ENCODE data around the gene DNAH1.

DNAH1 gene

DNA sequence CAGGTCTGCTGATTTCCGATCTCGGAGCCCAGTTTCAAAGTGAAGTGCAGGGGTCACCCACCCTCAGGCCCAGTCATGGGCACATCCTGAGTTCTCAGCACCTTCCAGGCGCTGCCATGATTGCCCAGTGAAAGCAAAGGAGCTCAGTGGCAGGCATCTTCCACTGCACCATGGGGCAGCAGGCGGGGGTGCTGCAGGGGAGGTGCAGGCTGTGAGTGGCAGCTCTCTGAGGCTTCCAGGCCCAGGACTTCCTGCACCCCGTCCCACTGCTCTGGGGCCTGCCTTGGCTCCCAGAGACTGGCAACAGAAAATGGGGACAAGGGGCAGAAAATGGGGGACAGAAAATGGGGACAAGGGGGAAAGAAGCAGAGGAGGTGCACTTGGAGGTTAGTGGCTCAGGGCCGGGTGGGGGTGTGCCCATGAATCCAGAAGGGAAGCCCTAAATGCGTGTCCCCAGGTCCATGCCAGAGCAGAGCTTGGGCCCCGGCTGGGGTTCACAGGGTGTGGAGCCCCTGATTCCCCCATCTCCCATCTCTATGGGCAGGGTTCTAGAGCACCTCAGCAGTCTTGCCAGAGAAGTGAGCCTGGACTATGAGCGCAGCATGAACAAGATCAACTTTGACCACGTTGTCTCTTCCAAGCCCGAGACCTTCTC, 28.0 kb downstream of the DNAH1 start:
- DNase-seq, result no peak

DNA sequence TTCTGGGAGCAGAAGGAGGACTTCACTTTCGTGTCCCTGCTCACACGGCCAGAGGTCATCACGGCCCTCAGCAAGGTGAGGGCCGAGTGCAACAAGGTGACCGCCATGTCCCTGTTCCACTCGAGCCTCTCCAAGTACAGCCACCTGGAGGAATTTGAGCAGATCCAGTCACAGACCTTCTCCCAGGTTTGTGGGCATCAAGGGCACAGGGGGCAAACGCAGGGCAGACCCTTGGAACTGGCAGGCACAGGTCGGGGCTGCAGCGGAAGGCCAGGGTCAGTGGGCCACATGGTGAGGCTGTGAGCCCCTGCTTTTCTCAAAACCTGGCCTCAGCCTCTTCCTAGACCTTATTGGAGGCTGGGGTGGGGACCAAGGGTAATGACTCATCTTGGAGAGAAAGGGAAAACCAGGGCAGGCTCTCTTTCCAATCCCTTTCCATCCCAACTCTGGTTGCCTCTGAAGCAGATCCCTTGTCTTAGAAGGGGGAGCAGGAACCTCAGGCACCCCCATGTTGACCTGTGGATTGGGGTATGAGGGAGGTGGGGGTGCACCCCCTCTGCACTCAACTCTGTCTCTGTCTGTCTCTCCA, 29.5 kb downstream of the DNAH1 start:
- no peak for DNase-seq

DNA sequence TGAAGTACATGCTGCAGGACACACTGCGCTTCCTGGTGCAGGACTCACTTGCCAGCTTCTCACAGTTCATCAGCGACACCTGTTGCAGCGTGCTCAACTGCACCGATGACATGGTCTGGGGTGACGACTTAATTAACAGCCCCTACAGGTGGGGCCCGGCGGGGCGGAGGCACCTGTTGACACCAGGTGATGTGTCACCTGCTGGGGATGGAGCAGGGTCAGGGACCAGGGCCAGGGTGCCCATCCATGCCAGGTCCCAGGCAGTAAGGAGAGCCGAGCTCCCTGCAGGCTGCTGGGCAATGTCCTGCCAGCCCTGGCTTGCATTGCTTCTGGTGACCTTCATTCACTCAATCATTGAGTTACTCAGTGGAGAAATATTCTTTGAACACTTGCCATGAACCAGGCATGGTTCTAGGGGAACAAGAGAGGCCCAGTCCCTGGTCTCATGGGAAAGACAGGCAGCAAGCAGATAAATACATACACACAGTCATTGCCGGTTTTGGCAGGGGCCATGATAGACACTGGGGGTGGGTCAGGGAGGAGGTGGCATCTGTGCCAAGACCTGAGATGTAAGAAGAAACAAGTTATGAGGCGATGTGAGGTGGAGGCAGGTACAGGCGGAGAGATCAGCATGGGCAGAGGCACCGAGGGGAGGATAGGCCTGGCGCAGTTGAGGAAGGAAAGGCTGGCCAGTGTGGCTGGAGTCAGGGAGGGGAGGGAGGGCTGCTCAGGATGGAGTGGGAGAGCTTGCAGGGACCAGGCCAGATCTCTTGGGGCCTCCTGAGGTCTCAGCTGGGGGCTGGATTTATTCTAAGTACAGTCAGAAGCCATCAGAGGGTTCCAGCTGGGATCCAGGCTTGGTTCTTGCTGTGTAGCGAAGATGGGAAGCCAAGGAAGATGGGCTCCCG, 30.8 kb downstream of the DNAH1 start:
- no peak for DNase-seq

DNA sequence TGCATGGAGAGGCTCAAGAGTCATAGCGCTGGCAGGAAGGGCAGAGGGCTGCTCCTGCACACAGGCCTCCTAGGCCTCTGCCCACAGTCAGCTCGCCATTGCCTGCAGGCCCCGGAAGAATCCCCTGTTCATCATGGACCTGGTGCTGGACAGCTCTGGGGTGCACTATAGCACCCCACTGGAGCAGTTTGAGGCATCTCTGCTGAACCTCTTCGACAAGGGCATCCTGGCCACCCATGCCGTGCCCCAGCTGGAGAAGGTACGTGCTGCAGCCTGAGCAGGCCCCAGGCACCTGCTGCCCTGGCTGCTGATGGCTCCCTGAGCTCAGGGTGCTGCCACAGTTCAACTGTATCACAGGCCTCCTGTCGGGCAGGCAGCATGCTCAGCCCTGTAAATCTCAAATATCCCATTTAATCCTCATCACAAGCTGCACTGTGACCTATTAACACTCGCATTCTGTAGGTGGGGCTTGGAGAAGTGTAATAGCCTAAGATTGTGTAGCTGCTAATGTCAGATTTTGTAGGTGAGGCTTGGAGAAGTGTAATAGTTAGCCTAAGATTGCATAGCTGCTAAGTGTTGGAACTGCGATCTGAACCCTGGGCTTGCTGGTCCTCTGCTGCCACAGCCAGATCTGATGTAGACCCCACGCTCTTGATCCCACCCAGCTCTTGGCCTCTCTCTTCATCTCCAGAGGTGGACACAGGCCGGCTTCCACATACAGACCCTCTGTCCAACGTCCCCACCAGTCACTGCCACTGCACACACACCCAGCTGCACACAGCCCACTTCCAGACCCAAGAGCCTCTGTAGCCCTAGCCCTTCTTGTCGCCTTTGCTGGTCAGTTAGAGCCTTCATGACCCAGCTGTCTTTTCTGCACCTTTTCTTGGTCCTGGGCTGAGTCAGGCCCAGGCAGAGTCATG, 31.9 kb downstream of the DNAH1 start:
- DNase-seq, result no peak

DNA sequence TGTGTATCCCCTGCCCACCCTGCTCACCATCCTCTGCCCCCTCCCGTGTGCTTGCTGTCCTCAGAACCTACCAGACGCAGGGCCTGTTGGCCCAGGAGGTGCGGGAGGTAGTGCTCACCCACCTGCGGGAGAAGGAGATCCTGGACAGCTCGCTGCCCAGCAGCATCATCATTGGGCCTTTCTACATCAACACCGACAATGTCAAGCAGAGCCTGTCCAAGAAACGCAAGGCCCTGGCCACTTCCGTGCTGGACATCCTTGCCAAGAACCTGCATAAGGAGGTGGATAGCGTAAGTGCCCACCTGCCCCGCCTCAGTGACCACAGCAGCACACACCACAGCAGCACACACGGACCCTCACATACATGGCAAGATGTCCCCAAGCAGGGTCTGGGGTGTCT, 33.0 kb downstream of the DNAH1 start:
- DNase-seq, result no peak

DNA sequence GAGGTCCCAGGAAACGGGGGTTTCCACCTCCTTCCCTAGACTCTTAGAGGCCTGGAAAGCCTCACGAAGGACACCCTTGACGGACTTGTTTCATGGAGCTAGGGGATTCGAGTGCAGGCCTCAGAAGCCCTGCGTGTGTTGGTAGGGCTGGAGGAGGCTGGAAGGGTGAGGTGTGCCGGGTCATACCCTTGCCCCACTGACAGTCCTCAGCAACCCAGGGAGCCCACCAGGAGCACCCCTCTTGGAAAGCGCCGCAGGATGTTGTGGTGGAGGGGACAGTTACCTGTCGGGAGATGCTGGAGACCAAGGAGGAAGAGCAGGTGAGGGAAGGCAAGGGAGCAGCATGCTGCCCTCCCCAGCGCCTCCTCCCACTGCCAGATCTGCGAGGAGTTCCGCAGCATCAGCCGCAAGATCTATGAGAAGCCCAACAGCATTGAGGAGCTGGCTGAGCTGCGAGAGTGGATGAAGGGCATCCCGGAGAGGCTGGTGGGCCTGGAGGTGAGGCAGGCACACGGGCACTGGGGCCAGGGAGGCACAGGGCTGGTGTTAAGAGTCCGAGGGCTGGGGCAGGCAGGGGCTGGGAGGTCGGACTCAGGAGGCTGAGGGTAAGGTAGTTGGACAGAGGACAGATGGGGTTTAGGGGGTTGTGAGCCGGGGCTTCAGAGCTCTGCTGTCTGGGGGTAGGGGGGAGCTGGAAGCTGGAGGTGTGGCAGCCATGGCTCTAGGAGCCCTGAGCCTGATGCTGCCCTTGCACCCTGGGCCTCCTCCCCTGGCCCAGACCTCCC, 33.7 kb downstream of the DNAH1 start:
- no peak for DNase-seq

DNA sequence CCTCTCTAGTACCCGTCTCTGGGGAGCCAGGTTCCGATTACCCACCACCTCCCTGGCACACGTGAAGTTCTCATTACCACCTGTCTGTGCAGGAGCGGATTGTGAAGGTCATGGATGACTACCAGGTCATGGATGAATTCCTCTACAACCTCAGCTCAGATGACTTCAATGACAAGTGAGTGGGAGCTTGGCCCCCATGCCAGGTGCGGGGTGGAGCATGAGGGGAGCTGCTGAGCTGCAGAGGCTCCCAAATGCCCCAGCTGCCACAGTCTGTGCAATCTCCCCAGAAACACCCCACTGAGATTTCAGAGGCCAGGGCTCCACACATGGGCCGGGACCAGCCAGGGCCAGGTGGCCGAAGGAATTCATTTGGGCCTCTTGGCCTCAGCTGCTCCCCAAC, 34.3 kb downstream of the DNAH1 start:
- no peak for DNase-seq

DNA sequence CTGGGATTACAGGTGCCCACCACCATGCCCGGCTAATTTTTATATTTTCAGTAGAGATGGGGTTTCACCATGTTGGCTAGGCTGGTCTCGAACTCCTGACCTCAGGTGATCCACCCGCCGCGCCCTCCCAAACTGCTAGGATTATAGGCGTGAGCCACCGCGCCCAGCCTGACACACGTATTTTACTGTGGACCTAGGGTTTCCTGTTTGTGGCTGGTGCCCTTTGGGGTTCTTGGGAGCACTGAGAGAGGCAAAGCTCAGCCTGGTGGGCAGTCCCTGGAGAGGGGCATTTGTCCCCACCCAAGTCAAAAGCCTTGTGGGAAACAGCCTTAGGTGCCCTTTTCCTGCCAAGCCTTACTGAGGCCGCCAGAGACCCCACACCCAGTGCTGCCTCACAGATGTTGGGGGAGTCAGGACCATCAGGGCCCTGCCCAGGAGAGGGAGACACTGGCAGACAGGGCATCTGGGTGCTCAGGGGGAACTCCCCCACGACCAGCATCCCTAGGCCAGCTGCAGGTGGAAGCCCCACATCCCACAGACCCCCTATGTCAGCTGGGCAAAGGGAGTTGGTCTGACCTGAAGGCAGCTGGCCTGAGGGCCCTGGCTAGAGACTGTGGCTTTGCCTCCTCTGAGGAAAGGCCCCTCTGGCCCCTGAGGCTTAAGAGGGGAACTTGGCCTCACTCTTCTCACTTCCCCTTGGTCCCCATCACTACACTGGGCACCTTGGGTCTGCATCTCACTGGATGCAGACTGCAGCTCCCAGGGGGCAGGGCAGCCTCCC, 35.1 kb downstream of the DNAH1 start:
- no peak for DNase-seq

DNA sequence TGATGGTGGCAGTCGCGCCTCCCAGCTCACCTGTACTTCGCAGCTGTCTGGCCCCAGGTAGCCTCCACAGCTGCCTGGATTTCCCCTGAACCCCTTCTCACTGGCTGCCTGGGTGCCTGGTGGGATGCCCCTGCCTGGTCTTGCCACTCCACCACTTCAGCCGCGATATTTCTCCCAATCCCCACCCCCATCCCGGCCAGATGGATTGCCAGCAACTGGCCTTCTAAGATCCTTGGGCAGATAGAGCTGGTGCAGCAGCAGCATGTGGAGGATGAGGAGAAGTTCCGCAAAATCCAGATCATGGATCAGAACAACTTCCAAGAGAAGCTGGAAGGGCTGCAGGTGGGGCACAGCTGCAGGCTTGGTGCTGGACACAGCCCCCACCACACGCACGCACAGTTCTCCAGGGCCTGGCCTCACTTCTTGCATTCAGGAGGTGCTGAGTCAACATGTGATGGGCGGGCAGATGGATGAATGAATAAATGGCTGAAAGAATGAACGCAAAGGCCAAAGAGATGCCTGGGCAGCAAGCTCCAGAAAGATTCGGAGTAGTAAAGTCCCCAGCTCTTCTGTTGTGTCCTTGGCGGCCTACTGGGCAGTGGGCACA, 35.7 kb downstream of the DNAH1 start:
- DNase-seq, result no peak

DNA sequence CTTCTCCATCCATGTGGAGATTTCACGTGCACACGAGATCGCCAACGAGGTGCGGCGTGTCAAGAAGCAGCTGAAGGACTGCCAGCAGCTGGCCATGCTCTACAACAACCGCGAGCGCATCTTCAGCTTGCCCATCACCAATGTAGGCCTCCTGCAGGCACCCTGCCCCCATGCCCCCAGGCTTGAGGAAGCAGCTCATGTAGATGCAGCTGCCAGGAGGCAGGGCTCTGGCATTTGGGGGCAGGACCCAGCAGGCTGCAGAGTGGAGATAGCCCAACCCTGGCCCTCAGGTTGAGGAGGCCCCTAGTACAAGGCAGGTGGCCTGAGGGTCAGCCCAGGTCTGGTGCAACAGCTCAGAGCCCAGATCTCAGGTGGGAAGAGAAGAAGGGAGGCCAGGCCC, 36.4 kb downstream of the DNAH1 start:
- no peak for DNase-seq

DNA sequence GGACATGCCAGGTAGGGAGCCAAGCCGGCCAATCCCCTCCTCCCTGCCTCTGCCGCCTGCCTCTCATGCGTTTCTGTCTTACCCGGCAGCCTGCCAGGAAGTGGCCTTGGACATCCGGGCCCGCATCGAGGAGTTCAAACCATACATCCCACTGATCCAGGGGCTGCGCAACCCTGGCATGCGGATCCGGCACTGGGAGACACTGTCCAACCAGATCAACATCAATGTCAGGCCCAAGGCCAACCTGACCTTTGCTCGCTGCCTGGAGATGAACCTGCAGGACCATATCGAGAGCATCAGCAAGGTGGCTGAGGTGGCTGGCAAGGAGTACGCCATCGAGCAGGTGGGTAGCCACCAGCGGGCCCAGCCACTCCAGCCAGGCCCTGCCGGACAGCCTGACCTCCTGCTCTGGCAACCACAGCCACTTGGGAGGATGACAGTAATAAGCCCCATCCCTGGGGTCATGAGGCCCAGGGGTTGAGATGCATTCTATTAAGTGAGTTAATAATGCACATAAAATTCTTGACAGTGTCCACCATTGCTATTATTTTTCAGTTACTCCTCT, 37.3 kb downstream of the DNAH1 start:
- DNase-seq, result no peak

DNA sequence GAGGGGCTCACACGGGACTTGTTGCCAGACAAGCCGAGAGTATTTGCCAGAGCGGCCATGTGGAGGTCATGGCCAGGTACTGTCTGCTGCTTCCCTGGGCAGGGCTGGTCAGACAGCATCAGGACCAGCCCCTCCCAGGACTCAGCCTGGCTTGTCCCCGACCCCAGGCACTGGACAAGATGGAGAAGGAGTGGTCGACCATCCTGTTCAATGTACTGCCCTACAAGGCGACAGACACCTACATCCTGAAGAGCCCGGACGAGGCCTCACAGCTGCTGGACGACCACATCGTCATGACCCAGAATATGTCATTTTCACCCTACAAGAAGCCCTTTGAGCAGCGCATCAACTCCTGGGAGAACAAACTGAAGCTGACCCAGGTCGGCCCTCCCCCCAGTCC, 38.6 kb downstream of the DNAH1 start:
- no peak for DNase-seq

DNA sequence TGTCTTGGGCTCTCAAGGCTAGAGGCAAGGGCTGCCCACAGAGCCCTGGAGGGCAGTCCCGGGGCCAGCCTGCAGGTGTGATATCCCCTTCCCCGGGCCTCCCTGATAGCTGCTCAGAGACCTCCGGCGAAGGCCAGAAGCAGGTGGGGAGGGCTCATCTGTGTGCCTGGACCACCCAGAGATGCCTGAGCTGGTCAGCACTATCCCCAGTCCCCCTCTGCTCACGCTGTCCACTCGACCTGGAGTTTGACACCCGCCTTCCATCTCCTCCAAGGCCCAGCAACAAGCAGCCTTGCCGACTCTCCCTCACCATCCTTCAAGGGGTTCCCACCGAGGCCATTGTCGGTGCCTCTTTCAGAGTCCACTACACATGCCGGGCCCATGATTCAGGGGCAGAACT, 39.4 kb downstream of the DNAH1 start:
- DNase-seq, result no peak

DNA sequence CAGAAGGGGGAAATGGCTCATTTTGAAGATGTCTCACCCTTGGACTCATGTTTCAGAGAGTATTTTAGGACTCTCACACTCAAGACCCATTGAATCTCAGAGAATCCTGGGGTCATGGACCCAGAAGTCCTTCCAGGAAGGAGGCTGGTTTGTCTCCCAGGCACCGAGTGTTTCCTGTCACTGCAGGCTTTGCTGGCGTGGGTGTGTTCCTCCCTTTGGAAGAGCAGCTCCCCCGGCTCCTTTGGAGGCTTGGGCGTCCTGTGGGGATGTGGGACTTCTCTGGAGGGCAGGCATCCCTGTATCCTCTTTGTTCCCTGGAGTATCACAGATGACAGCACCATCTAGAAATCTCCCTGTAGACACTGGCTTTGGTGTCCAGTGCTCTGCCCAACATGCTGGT, 40.0 kb downstream of the DNAH1 start:
- no peak for DNase-seq

DNA sequence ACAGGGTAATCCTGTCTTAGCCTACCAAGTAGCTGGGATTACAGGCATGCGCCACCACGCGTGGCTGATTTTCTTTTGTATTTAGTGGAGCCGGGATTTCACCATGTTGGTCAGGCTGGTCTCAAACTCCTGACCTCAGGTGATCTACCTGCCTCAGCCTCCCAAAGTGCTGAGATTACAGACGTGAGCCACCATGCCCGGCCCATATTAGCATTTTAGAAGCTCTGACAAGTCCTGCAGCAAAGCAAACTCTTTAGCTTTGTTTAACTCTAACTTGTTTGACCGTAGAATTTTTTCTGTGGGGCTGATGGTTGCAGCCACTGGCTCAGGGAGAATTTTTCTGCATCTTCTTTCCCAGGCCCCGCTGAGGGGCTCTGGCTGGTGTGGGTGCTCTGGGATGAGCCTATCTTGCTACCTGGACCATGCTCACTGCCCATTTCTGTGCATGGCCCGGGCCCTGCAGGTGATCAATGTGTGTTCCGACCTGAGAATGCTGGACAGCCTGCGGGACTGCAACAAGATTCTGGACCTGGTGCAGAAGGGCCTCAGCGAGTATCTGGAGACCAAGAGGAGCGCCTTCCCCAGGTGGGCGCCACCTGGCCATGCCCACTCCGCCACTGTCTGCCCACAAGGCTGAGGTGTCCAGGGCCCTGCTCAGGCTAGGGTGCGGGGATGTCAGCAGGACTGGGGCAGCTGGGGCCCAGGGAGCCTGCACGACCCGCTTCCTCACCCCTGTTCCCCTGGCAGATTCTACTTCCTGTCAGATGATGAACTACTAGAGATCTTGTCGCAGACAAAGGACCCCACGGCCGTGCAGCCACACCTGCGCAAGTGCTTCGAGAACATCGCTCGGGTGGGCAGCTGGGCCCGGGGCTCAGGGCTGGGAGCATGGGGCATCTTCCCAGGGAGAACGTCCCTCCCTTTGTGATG, 41.3 kb downstream of the DNAH1 start:
- no peak for DNase-seq

DNA sequence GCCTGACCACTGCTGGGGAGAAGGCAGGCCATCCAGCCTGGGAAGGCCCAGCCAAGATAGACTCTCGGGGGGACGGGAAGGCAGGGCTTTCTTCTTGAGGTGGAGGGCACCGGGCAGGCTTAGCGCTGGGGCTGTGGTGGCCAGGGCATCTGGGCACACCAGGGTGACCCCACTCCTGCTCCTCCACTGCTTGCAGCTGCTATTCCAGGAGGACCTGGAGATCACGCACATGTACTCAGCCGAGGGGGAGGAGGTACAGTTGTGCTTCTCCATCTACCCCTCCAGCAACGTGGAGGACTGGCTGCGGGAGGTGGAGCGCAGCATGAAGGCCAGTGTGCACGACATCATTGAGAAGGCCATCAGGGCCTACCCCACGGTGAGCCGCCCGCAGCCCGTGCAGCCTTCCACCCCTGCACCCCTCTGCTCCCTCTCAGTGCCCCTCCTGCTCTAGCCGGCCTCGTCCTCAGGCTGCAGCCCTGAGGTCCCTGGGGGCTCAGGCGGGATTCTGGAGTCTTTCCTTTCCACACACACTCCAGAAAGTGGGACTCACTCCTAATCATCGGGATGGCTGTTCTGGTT, 42.3 kb downstream of the DNAH1 start:
- DNase-seq, result no peak

DNA sequence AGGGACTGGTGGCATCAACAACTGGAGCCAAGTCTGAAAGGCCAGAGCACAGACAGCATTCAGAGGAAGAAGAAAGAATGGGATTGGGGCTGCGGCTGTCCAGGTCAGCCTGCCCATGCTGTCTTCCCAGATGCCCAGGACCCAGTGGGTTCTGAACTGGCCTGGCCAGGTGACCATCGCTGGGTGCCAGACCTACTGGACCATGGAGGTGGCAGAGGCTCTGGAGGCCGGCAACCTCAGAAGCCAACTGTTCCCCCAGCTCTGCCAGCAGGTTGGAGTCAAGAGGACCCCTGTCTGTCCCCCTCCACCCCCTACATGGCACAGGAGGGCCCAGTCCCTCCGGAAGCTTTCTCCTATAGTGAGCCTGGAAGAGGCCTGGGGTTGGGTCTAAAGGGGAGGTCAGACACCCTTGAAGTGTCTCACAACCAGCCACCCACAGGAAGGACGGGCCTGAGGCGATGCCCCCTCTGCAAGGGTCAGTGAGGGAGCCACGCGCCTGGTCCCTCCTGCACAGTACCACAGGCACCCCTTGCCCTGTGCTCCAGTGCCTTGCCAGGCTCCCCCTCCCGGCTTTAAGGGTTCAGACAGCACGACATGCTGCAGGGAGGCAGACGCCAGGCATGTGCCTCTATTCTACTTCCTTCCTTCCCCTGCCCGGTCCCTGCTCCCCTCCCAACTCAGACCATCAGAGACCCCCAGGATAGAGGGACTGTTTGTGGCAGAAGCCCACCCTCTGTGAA, 43.2 kb downstream of the DNAH1 start:
- DNase-seq, result no peak

DNA sequence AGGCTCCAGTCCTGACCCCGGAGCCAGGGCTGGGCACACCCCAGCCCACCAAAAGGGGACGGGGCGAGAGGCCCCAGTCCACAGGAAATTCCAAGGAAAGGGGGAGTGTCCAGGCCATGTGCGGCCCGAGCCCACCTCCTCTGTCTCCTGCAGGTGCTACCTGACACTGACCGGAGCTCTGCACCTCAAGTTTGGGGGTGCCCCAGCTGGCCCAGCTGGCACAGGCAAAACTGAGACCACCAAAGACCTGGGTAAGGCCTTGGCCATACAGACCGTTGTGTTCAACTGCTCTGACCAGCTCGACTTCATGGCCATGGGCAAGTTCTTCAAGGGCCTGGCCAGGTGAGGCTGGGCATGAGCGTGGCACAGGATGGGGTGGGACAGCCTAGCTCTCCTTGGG, 44.9 kb downstream of the DNAH1 start:
- DNase-seq, result no peak

Measured in NCI-H524 (cell line).